ENCODE data around the gene TOM1.

DNA sequence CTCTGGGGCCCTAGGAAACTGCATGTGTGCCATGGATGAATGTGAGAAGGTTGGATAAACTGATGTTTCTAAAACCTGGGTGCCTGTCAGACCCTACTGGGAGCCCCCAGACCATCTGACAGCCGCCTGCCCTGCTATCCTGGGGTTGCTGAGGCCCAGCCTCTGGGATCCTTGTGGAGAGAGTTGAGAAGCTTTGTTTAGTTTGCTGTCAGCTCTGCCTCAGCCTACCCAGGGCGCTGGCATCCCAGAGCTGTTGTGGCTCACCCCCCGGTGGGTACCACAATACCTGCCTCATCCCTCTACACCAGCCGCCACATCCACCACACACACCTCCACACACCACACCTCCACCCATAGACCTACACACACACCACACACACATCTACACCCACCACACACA lies 42.7 kb downstream of the TOM1 start:
- TF ChIP-seq EZH2 (IDR thresholded peaks at IDR 0.05; ENCODE audit: insufficient read depth, low read length) (no peak), CTCF (IDR thresholded peaks at IDR 0.05; ENCODE audit: insufficient read depth, low read depth, low read length) (no peak)
